Measurements from ENCODE around the gene PPP3CA.

The PPP3CA gene

GRCh38 chr4:101074326-101074725 is 273.0 kb downstream of the PPP3CA start:
- Histone ChIP-seq H3K9me3 (ENCODE audit: control insufficient read depth, low read length) (no peaks in the 10 kb centered on the region), H3K4me1 (no peaks in the 10 kb centered on the region), H3K27me3 (ENCODE audit: control insufficient read depth, insufficient read depth, low read length) (no peaks in the 10 kb centered on the region), H3K27ac (no peak overlapping the region), H3K79me2 (no peaks in the 10 kb centered on the region), H2AFZ (no peak overlapping the region), H3K4me2 (ENCODE audit: low read length) (no peak overlapping the region), H3K4me3 (ENCODE audit: low read depth, low read length) (no peak overlapping the region), H3K9ac (no peak overlapping the region), H3K36me3 (ENCODE audit: control insufficient read depth, insufficient read depth, low read length) (no peaks in the 10 kb centered on the region)
- TF ChIP-seq, protein P1, sequence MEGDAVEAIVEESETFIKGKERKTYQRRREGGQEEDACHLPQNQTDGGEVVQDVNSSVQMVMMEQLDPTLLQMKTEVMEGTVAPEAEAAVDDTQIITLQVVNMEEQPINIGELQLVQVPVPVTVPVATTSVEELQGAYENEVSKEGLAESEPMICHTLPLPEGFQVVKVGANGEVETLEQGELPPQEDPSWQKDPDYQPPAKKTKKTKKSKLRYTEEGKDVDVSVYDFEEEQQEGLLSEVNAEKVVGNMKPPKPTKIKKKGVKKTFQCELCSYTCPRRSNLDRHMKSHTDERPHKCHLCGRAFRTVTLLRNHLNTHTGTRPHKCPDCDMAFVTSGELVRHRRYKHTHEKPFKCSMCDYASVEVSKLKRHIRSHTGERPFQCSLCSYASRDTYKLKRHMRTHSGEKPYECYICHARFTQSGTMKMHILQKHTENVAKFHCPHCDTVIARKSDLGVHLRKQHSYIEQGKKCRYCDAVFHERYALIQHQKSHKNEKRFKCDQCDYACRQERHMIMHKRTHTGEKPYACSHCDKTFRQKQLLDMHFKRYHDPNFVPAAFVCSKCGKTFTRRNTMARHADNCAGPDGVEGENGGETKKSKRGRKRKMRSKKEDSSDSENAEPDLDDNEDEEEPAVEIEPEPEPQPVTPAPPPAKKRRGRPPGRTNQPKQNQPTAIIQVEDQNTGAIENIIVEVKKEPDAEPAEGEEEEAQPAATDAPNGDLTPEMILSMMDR (IDR thresholded peaks at IDR 0.05) = no peak

- TF ChIP-seq, protein P1 (IDR thresholded peaks at IDR 0.05) = no peak
- Histone ChIP-seq H3K9me3 (ENCODE audit: control insufficient read depth, low read length) (no peaks in the 10 kb centered on the region), H3K79me2 (no peaks in the 10 kb centered on the region), H2AFZ (no peak overlapping the region), H3K4me1 (no peaks in the 10 kb centered on the region), H3K9ac (no peak overlapping the region), H3K4me3 (ENCODE audit: low read depth, low read length) (no peak overlapping the region), H3K4me2 (ENCODE audit: low read length) (no peak overlapping the region), H3K36me3 (ENCODE audit: control insufficient read depth, insufficient read depth, low read length) (no peaks in the 10 kb centered on the region), H3K27ac (no peak overlapping the region), H3K27me3 (ENCODE audit: control insufficient read depth, insufficient read depth, low read length) (no peaks in the 10 kb centered on the region)
Measured at GRCh38 chr4:101071241-101071640, 276.1 kb downstream of the PPP3CA start.

DNA sequence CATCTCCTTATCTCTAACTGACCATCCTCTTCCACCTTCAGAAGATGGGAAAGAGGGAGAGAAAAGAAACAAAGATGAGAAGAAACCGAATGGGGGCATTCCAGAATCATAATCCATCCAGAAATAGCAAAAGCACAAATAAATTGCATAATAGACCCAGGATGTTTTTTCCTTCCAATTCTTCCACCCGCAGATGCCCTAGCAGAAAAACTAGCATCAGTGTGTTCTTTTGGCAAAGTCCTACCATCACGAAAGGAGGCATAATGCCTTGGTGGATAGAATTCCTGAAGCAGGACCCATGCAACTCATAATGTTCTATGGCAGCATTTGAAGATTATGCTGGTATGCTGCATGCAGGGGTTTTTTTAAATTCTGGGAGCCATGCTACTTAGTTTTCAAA is 279.2 kb downstream of the PPP3CA start:
- H3K9ac ChIP-seq = no peak overlapping the region
- H3K27me3 ChIP-seq (ENCODE audit: control insufficient read depth, insufficient read depth, low read length) = no peaks in the 10 kb centered on the region
- H3K36me3 ChIP-seq (ENCODE audit: control insufficient read depth, insufficient read depth, low read length) = no peaks in the 10 kb centered on the region
- no peaks in the 10 kb centered on the region for H3K9me3 ChIP-seq (ENCODE audit: control insufficient read depth, low read length)
- H3K4me3 ChIP-seq (ENCODE audit: low read depth, low read length) = no peak overlapping the region
- no peak overlapping the region for H3K27ac ChIP-seq
- H2AFZ ChIP-seq = no peak overlapping the region
- H3K4me2 ChIP-seq (ENCODE audit: low read length) = no peak overlapping the region
- no peaks in the 10 kb centered on the region for H3K4me1 ChIP-seq
- H3K79me2 ChIP-seq = no peaks in the 10 kb centered on the region
- TF ChIP-seq, protein P1 (IDR thresholded peaks at IDR 0.05) = no peak

DNA sequence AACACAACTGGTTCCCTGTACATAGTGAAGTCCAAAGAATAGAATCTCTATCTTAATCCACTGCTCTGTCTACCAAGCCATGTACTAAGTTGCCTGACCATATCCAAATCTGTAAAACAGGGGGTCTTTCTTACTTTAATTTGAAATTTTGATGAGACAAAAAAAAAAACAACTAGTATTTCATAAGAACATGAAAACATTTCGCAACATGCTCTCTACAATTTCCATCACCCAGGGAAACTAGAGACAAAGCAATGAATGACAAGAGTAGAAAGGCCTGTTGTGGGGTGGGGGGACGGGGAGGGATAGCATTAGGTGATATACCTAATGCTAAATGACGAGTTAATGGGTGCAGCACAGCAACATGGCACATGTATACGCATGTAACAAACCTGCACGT is 279.9 kb downstream of the PPP3CA start:
- H3K4me1 ChIP-seq = no peaks in the 10 kb centered on the region
- no peaks in the 10 kb centered on the region for H3K36me3 ChIP-seq (ENCODE audit: control insufficient read depth, insufficient read depth, low read length)
- H3K4me2 ChIP-seq (ENCODE audit: low read length) = no peak overlapping the region
- H3K27ac ChIP-seq = no peak overlapping the region
- H3K79me2 ChIP-seq = no peaks in the 10 kb centered on the region
- H3K4me3 ChIP-seq (ENCODE audit: low read depth, low read length) = no peak overlapping the region
- H3K27me3 ChIP-seq (ENCODE audit: control insufficient read depth, insufficient read depth, low read length) = no peaks in the 10 kb centered on the region
- no peaks in the 10 kb centered on the region for H3K9me3 ChIP-seq (ENCODE audit: control insufficient read depth, low read length)
- H2AFZ ChIP-seq = no peak overlapping the region
- H3K9ac ChIP-seq = no peak overlapping the region
- TF ChIP-seq, protein P1 (IDR thresholded peaks at IDR 0.05) = no peak

GRCh38 chr4:101066626-101067170 is 280.6 kb downstream of the PPP3CA start:
- Histone ChIP-seq H3K4me2 (ENCODE audit: low read length) (no peak overlapping the region), H3K9ac (no peak overlapping the region), H3K79me2 (no peaks in the 10 kb centered on the region), H2AFZ (no peak overlapping the region), H3K27ac (no peak overlapping the region), H3K36me3 (ENCODE audit: control insufficient read depth, insufficient read depth, low read length) (no peaks in the 10 kb centered on the region), H3K27me3 (ENCODE audit: control insufficient read depth, insufficient read depth, low read length) (no peaks in the 10 kb centered on the region), H3K4me1 (no peaks in the 10 kb centered on the region), H3K9me3 (ENCODE audit: control insufficient read depth, low read length) (no peaks in the 10 kb centered on the region), H3K4me3 (ENCODE audit: low read depth, low read length) (no peak overlapping the region)
- TF ChIP-seq, protein P1 (IDR thresholded peaks at IDR 0.05) = no peak
